HepG2 (cell line): ENCODE measurements around the gene GFRA1. TPM values are rescaled to one million over a fixed set of nuclear protein-coding genes. Genes with fewer than 3 reads are reported as not detected.

Experiments used
- ATF1 ChIP-seq: IDR thresholded peaks from 2 replicates; pipeline ENCODE4 v1.6.1; 2016; ENCODE audit warnings: mild to moderate bottlenecking, control low read depth
- CCDC6 ChIP-seq: sonication (generic); formaldehyde crosslinking; IDR thresholded peaks from 2 replicates; pipeline ENCODE4 v1.8.1; 2022; ENCODE audit warnings: mild to moderate bottlenecking, missing genetic modification reagents, moderate library complexity
- CEBPG ChIP-seq: IDR thresholded peaks from 2 replicates; pipeline ENCODE4 v1.6.1; 2016
- DBP ChIP-seq: sonication (generic); formaldehyde crosslinking; IDR thresholded peaks from 2 replicates; pipeline ENCODE4 v1.4.0; 2020; ENCODE audit warnings: missing genetic modification reagents; ENCODE audit errors: not compliant biosample characterization
- HOXA3 ChIP-seq: sonication (generic); formaldehyde crosslinking; IDR thresholded peaks from 2 replicates; pipeline ENCODE4 v1.5.0; 2020; ENCODE audit warnings: missing genetic modification reagents
- KAT8 ChIP-seq: IDR thresholded peaks from 2 replicates; pipeline ENCODE4 v1.6.1; 2016; ENCODE audit warnings: missing genetic modification reagents, missing compliant biosample characterization
- MATR3 ChIP-seq: sonication (generic); formaldehyde crosslinking; IDR thresholded peaks from 2 replicates; pipeline ENCODE4 v1.4.0; 2020; ENCODE audit warnings: missing genetic modification reagents
- PITX1 ChIP-seq: sonication (generic); formaldehyde crosslinking; IDR thresholded peaks from 2 replicates; pipeline ENCODE4 v1.5.1; 2020; ENCODE audit warnings: mild to moderate bottlenecking, missing genetic modification reagents
- SAFB2 ChIP-seq: sonication (generic); formaldehyde crosslinking; IDR thresholded peaks from 2 replicates; pipeline ENCODE4 v1.5.1; 2020; ENCODE audit warnings: missing genetic modification reagents, low read depth, mild to moderate bottlenecking, borderline replicate concordance
- SALL2 ChIP-seq: sonication (generic); formaldehyde crosslinking; IDR thresholded peaks from 2 replicates; pipeline ENCODE4 v1.8.1; 2023; ENCODE audit warnings: mild to moderate bottlenecking, missing genetic modification reagents, inconsistent platforms
- SP5 ChIP-seq: IDR thresholded peaks from 2 replicates; pipeline ENCODE4 v1.6.1; 2016; ENCODE audit warnings: low read depth, borderline replicate concordance
- THAP11 ChIP-seq: IDR thresholded peaks from 2 replicates; pipeline ENCODE4 v1.6.1; 2016; ENCODE audit warnings: missing biosample characterization, missing genetic modification reagents
- TOPORS ChIP-seq: sonication (generic); formaldehyde crosslinking; IDR thresholded peaks from 2 replicates; pipeline ENCODE4 v1.8.0; 2023; ENCODE audit warnings: mild to moderate bottlenecking, missing genetic modification reagents
- TP53 ChIP-seq: sonication (generic); formaldehyde crosslinking; conservative IDR thresholded peaks from 2 replicates; pipeline ENCODE4 v1.4.0; 2020; ENCODE audit warnings: missing genetic modification reagents
- ZBTB37 ChIP-seq: sonication (generic); formaldehyde crosslinking; IDR thresholded peaks from 2 replicates; pipeline ENCODE4 v1.4.0; 2020; ENCODE audit warnings: mild to moderate bottlenecking, missing genetic modification reagents
- ZNF101 ChIP-seq: sonication (generic); formaldehyde crosslinking; IDR thresholded peaks from 2 replicates; pipeline ENCODE4 v1.4.0; 2020; ENCODE audit warnings: mild to moderate bottlenecking, low read depth, missing genetic modification reagents, borderline replicate concordance
- ZNF121 ChIP-seq: sonication (generic); formaldehyde crosslinking; IDR thresholded peaks from 2 replicates; pipeline ENCODE4 v1.5.0; 2020; ENCODE audit warnings: mild to moderate bottlenecking, missing genetic modification reagents
- ZNF484 ChIP-seq: sonication (generic); formaldehyde crosslinking; IDR thresholded peaks from 2 replicates; pipeline ENCODE4 v1.5.1; 2020; ENCODE audit warnings: mild to moderate bottlenecking, low read depth, missing genetic modification reagents, borderline replicate concordance
- ZNF530 ChIP-seq: sonication (generic); formaldehyde crosslinking; IDR thresholded peaks from 2 replicates; pipeline ENCODE4 v1.5.0; 2020; ENCODE audit warnings: low read depth, mild to moderate bottlenecking, missing genetic modification reagents
- ZNF562 ChIP-seq: sonication (generic); formaldehyde crosslinking; IDR thresholded peaks from 2 replicates; pipeline ENCODE4 v1.8.0; 2022; ENCODE audit warnings: missing genetic modification reagents, borderline replicate concordance
- ZNF839 ChIP-seq: sonication (generic); formaldehyde crosslinking; IDR thresholded peaks from 2 replicates; pipeline ENCODE4 v1.4.0; 2020; ENCODE audit warnings: missing genetic modification reagents, mild to moderate bottlenecking, borderline replicate concordance
- ZSCAN25 ChIP-seq: sonication (generic); formaldehyde crosslinking; IDR thresholded peaks from 2 replicates; pipeline ENCODE4 v1.8.0; 2022; ENCODE audit warnings: mild to moderate bottlenecking, missing genetic modification reagents
- polyA plus RNA-seq, 8 experiments: library from polyadenylated mRNA; depleted of rRNA in 3 of 8; stranded (reverse) in 7 of 8; unstranded in 1 of 8; fragments of >200 nt; fragmentation: Illumina TruSeq in 4 of 8; extraction: Trizol in 4 of 8; gene quantifications; 2 replicates each; pipeline versions ENCODE4 v1.2.1 to v1.2.3, GENCODE V29; 2011 to 2016; ENCODE audit warnings: low read depth in 4 of 8, missing spikeins in 1 of 8, mixed read lengths in 1 of 8; ENCODE audit not compliant: insufficient read depth in 1 of 8
- total RNA-seq, 5 experiments: library from RNA; depleted of rRNA; stranded (reverse); fragments of >200 nt; fragmentation: Illumina TruSeq; extraction: Trizol; gene quantifications; 2 replicates each; pipeline ENCODE4 v1.2.3, GENCODE V29; 2016; ENCODE audit warnings: low read depth in 1 of 5
- TF ChIP-seq, protein P1 (sequence below): sonication (generic); formaldehyde crosslinking; IDR thresholded peaks from 2 replicates; pipeline ENCODE4 v1.8.0; 2022; ENCODE audit warnings: mild to moderate bottlenecking, missing genetic modification reagents, moderate library complexity
- TF ChIP-seq, protein P2 (sequence below): IDR thresholded peaks from 2 replicates; pipeline ENCODE4 v1.4.0; 2020; ENCODE audit warnings: mild to moderate bottlenecking, missing genetic modification reagents

GFRA1 gene
- total and polyA plus RNA-seq, 2 of the 13 experiments (the other 11 are each of a cell fraction or from before 2014, with no cell fraction given) = not detected

GRCh38 chr10:116038259-116038658 lies 234.7 kb downstream of the GFRA1 start (continued):
- no peak for TF ChIP-seq ZSCAN25
- peak; percentile 94 for TF ChIP-seq CEBPG (CRISPR knock-in tag)
- no peak for TF ChIP-seq ZNF121 (CRISPR knock-in tag)
- TF ChIP-seq SP5 (CRISPR knock-in tag) = no peak
- no peak for TF ChIP-seq TP53 (CRISPR knock-in tag)
- TF ChIP-seq ZNF530 (CRISPR knock-in tag) = no peak
- no peak for TF ChIP-seq DBP (CRISPR knock-in tag)
- no peak for TF ChIP-seq SAFB2
- no peak for TF ChIP-seq ZNF839 (CRISPR knock-in tag)
- no peak for TF ChIP-seq PITX1 (CRISPR knock-in tag)
- TF ChIP-seq ATF1 (CRISPR knock-in tag) = no peak
- TF ChIP-seq, protein P1, sequence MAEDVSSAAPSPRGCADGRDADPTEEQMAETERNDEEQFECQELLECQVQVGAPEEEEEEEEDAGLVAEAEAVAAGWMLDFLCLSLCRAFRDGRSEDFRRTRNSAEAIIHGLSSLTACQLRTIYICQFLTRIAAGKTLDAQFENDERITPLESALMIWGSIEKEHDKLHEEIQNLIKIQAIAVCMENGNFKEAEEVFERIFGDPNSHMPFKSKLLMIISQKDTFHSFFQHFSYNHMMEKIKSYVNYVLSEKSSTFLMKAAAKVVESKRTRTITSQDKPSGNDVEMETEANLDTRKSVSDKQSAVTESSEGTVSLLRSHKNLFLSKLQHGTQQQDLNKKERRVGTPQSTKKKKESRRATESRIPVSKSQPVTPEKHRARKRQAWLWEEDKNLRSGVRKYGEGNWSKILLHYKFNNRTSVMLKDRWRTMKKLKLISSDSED (CRISPR knock-in tag) = no peak
- TF ChIP-seq TOPORS (CRISPR knock-in tag) = no peak
- TF ChIP-seq, protein P2, sequence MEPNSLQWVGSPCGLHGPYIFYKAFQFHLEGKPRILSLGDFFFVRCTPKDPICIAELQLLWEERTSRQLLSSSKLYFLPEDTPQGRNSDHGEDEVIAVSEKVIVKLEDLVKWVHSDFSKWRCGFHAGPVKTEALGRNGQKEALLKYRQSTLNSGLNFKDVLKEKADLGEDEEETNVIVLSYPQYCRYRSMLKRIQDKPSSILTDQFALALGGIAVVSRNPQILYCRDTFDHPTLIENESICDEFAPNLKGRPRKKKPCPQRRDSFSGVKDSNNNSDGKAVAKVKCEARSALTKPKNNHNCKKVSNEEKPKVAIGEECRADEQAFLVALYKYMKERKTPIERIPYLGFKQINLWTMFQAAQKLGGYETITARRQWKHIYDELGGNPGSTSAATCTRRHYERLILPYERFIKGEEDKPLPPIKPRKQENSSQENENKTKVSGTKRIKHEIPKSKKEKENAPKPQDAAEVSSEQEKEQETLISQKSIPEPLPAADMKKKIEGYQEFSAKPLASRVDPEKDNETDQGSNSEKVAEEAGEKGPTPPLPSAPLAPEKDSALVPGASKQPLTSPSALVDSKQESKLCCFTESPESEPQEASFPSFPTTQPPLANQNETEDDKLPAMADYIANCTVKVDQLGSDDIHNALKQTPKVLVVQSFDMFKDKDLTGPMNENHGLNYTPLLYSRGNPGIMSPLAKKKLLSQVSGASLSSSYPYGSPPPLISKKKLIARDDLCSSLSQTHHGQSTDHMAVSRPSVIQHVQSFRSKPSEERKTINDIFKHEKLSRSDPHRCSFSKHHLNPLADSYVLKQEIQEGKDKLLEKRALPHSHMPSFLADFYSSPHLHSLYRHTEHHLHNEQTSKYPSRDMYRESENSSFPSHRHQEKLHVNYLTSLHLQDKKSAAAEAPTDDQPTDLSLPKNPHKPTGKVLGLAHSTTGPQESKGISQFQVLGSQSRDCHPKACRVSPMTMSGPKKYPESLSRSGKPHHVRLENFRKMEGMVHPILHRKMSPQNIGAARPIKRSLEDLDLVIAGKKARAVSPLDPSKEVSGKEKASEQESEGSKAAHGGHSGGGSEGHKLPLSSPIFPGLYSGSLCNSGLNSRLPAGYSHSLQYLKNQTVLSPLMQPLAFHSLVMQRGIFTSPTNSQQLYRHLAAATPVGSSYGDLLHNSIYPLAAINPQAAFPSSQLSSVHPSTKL = peak; percentile 77
- TF ChIP-seq THAP11 = peak; percentile 31; the same call in 1 of the 2 replicates
- no peak for TF ChIP-seq SALL2 (CRISPR knock-in tag)
- TF ChIP-seq KAT8 (CRISPR knock-in tag) = no peak
- no peak for TF ChIP-seq MATR3 (CRISPR knock-in tag)
- no peak for TF ChIP-seq ZNF562
- no peak for TF ChIP-seq ZNF484 (CRISPR knock-in tag)
- TF ChIP-seq ZNF101 (CRISPR knock-in tag) = no peak
- TF ChIP-seq ZBTB37 = no peak
- no peak for TF ChIP-seq CCDC6
- TF ChIP-seq HOXA3 = no peak
